A673 (cell line): ENCODE results near the gene PDE10A. TPM values are rescaled to one million over a fixed set of nuclear protein-coding genes. Genes with fewer than 3 reads are reported as not detected.

Experiments used
- BruUV-seq: library from RNA; stranded (reverse); fragments of 400-500 nt; replicated peaks from 2 replicates; lab custom pipeline; 2021; lab: Mats Ljungman, UMichigan
- CTCF ChIA-PET: fragments of 300-600 bp; sonication (Branson Sonifier 250); formaldehyde crosslinking; loops from one replicate; lab custom pipeline; 2022; ENCODE audit warnings: antibody characterized with exemption; lab: Charles Lee
- POLR2A ChIA-PET: fragments of 300-600 bp; sonication (Branson Sonifier 250); formaldehyde crosslinking; loops from one replicate; lab custom pipeline; 2022; ENCODE audit warnings: antibody characterized with exemption; ENCODE audit not compliant: low non-redundant PET; lab: Charles Lee
- DNase-seq: peaks from one replicate; pipeline ENCODE4 v3.0.0-alpha.2; 2015; ENCODE audit warnings: low spot score
- H3K27ac ChIP-seq: fragments of 200-600 bp; sonication (generic); 2 replicates; pipeline ENCODE4 v1.5.1; 2016; ENCODE audit warnings: mixed run types, low read depth, mild to moderate bottlenecking, mixed read lengths, antibody characterized with exemption, low read length; ENCODE audit not compliant: poor library complexity, severe bottlenecking
- H3K27me3 ChIP-seq: fragments of 200-600 bp; sonication (generic); replicated peaks from 2 replicates; pipeline ENCODE4 v1.6.1; 2017; ENCODE audit warnings: mixed run types, low read depth, mild to moderate bottlenecking, mixed read lengths, antibody characterized with exemption, low read length; ENCODE audit not compliant: insufficient read depth, poor library complexity
- H3K36me3 ChIP-seq: fragments of 200-600 bp; sonication (generic); 2 replicates; pipeline ENCODE4 v1.6.1; 2016; ENCODE audit warnings: mixed run types, mild to moderate bottlenecking, mixed read lengths, antibody characterized with exemption, low read length; ENCODE audit not compliant: insufficient read depth, poor library complexity, severe bottlenecking
- H3K4me1 ChIP-seq: fragments of 200-600 bp; sonication (generic); 2 replicates; pipeline ENCODE4 v1.6.1; 2017; ENCODE audit warnings: mixed run types, mild to moderate bottlenecking, mixed read lengths, antibody characterized with exemption, low read length; ENCODE audit not compliant: insufficient read depth, poor library complexity, severe bottlenecking
- H3K4me3 ChIP-seq: fragments of 200-600 bp; sonication (generic); 2 replicates; pipeline ENCODE4 v1.5.1; 2016; ENCODE audit warnings: low read depth, mixed run types, mild to moderate bottlenecking, mixed read lengths, low read length; ENCODE audit not compliant: poor library complexity, severe bottlenecking
- H3K9me3 ChIP-seq: fragments of 200-600 bp; sonication (generic); 2 replicates; pipeline ENCODE4 v1.6.1; 2016; ENCODE audit warnings: mixed run types, low read depth, mild to moderate bottlenecking, mixed read lengths, antibody characterized with exemption, low read length; ENCODE audit not compliant: poor library complexity, severe bottlenecking
- EZH2 ChIP-seq: fragments of 200-600 bp; sonication (generic); IDR thresholded peaks from 2 replicates; pipeline ENCODE4 v1.6.1; 2017; ENCODE audit warnings: borderline replicate concordance, low read depth, mild to moderate bottlenecking, mixed read lengths, antibody characterized with exemption, low read length; ENCODE audit not compliant: poor library complexity, severe bottlenecking
- intact Hi-C: fragments of 100-400 bp; cut with micrococcal nuclease; formaldehyde crosslinking; loops from one replicate; pipeline ENCODE4 v1.10.0; 2022; ENCODE audit not compliant: unreplicated experiment
- total RNA-seq: library from RNA; stranded (reverse); gene quantifications from 2 replicates; pipeline ENCODE4 v1.2.3, GENCODE V29; 2021
- TF ChIP-seq, protein P1 (sequence below): fragments of 300-800, 200-600 bp; sonication (generic); conservative IDR thresholded peaks from 2 replicates; pipeline ENCODE4 v1.5.1; 2017; ENCODE audit warnings: low read depth, mild to moderate bottlenecking, antibody characterized with exemption, low read length, moderate library complexity, mixed read lengths

PDE10A gene
- total RNA-seq, 1 experiment from 2014 or later = 2.3 TPM

DNA sequence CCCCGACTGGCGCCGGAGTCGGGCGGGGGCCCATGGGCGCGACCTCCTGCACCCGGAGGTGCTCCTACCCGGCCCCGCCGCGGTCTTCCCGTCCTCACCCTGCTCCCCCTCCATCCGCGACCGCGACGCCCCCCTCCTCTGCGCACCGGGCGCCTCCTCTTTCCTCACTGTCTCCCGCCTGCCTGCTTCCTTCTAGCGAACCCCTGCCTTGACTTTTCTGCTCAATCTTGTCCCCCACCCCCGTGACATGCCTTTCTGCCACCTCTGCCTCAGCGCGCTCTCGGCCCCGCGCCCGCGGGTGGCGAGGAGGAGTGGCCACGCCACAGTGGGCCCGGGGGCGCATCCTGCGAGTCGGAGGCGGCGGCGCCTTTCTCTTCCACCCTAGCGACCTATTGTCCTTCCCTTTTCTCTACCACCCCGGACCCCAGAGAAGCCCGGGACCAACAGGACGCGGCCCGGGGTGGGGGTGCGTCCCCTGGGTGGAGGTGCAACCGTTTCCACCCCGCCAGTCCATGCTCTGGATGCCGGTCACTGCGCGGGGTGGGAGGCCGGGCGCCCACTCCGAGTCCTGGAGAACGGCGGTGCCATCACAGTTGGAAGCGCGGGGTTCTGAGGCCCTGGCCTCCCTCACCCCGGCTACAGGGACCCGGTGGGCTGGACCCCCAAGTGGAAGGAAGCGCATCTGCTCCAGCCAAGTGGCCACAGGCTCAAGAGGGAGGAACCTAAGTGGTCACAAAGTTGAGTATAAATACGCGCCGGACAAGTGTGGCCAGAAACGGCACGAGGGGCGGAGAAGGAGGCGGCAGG, 2.0 kb downstream of the PDE10A start:
- no peaks in the 10 kb centered on the region for H3K36me3 ChIP-seq
- DNase-seq = no peak
- H3K27me3 ChIP-seq = peaks cover 91% of the 10 kb centered on the region
- H3K9me3 ChIP-seq = no peaks in the 10 kb centered on the region
- ChIA-PET POLR2A (no interaction called here), CTCF (no interaction called here)
- H3K27ac ChIP-seq = peak overlapping the region; percentile 16
- TF ChIP-seq EZH2 = peak; percentile 99
- TF ChIP-seq, protein P1, sequence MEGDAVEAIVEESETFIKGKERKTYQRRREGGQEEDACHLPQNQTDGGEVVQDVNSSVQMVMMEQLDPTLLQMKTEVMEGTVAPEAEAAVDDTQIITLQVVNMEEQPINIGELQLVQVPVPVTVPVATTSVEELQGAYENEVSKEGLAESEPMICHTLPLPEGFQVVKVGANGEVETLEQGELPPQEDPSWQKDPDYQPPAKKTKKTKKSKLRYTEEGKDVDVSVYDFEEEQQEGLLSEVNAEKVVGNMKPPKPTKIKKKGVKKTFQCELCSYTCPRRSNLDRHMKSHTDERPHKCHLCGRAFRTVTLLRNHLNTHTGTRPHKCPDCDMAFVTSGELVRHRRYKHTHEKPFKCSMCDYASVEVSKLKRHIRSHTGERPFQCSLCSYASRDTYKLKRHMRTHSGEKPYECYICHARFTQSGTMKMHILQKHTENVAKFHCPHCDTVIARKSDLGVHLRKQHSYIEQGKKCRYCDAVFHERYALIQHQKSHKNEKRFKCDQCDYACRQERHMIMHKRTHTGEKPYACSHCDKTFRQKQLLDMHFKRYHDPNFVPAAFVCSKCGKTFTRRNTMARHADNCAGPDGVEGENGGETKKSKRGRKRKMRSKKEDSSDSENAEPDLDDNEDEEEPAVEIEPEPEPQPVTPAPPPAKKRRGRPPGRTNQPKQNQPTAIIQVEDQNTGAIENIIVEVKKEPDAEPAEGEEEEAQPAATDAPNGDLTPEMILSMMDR = no peak
- BruUV-seq = no TSS peak
- H3K4me3 ChIP-seq = peak overlapping the region; percentile 41
- intact Hi-C loops = no loop called here
- no peaks in the 10 kb centered on the region for H3K4me1 ChIP-seq

DNA sequence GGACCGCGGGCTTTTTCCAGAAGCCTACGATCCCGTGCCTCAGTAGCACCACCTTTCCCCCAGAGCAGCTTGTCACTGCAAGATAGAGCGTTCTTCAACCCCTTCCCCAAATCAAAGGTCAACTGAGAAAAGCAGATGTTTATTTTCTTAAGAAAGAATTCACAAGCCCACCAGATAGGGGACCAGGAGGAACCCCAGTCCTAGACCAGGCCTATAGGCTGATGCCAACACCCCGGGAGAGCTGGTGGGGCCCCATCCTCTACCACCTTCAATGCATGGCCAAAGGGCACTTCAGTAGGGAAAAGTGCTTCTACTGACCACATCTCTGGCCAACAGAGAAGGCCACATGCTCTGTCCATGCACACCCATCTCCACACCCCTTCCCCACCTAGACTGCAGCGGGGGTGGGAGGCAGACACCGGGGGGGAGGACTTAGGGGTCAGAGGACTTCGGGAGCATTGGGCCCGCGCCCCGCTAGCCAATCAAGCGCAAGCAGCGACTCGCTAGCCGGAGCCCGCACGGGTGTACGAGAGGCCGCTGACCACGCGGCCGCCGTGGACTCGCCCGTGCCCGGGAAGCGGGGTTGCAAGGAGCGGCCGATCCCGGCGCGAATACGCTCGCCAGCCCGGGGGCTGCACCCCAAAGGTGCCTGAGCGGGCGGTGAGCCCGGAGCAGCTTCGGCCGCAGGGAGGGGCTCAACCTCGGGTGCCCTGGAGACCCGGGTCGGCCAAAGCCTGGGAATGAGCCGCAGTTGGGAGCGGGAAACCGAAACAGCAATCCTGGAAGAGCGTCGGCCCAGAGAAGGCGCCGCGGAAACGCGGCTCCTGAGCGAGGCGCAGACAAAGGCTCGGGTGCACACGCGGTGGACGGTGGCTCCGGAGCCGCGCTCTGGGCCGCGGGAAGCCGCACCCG, 2.8 kb downstream of the PDE10A start:
- intact Hi-C loops = no loop called here
- no peaks in the 10 kb centered on the region for H3K9me3 ChIP-seq
- no peaks in the 10 kb centered on the region for H3K4me1 ChIP-seq
- H3K4me3 ChIP-seq = peak overlapping the region; percentile 41
- no TSS peak for BruUV-seq
- peaks cover 90% of the 10 kb centered on the region for H3K27me3 ChIP-seq
- POLR2A ChIA-PET = no interaction called here
- no peak overlapping the region for H3K27ac ChIP-seq
- CTCF ChIA-PET = no interaction called here
- DNase-seq = no peak
- H3K36me3 ChIP-seq = no peaks in the 10 kb centered on the region
- no peak for TF ChIP-seq EZH2
- TF ChIP-seq, protein P1 = no peak

DNA sequence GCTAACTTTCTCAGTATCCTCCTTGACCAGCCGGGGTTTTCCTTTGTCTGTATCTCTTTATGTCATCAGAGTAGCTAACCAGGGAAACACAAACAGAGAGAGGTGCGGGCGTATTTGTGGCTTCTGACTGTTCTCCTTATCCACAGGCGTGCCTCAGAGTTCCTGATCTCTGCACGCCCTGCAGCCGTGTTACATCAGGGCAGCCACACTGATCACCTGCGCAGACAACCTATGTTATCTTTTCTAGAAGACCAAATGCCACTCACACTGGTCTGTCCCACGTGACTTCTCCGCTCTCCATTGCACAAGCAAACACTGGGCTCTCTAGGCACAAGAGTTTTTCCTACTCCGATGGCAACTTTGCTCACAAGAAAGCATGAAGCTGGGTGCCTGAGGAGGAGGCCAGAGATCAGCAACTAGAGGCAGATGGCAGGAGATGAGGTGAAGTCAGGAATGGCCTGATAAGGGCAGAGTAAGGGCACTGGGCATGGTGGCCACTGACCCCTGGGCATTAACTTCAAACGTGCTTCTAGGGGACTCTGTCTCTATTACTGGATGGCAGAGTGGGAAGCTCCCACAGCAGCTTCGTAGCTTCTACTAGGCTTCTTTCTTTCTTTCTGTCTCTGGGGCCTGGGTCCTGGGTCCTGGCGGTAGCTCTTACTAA, 4.5 kb downstream of the PDE10A start:
- H3K4me1 ChIP-seq = no peaks in the 10 kb centered on the region
- TF ChIP-seq EZH2 = no peak
- TF ChIP-seq, protein P1 = no peak
- no peaks in the 10 kb centered on the region for H3K9me3 ChIP-seq
- no peaks in the 10 kb centered on the region for H3K36me3 ChIP-seq
- H3K27ac ChIP-seq = no peak overlapping the region
- ChIA-PET CTCF (no interaction called here), POLR2A (no interaction called here)
- H3K27me3 ChIP-seq = peaks cover 81% of the 10 kb centered on the region
- intact Hi-C loops = no loop called here
- H3K4me3 ChIP-seq = no peak overlapping the region
- DNase-seq = no peak
- no TSS peak for BruUV-seq
